ENCODE measurements around the gene NFIA. TPM values are rescaled to one million over a fixed set of nuclear protein-coding genes. Genes with fewer than 3 reads are reported as not detected.
"Not testable (repeated sequence)": the region's sequence is repeated elsewhere in the genome, so short reads cannot be mapped to it uniquely, and the experiment has no call there.

NFIA gene
- total RNA-seq, 1 experiment from 2014 or later = 4.6 TPM

DNA sequence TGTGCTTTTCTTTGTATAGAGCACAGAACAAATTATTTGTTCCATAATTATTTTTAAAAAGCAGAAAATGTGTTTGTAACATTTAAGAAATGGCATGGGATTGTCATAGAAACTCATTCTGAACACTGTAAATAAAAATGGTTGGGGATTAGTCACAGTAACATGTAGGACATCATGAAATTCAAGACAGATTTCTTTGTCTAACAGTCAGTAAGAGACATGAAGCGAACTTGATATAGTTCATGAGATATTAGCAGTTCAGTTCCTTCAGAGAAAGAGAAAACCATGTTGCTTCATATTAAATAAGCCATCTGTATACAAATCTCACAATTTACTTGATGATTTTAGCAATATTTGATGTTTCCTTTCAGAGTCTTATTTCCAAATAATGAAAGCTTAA lies 19.7 kb downstream of the NFIA start:
- DNase-seq (ENCODE audit: low read depth) = peak; percentile 29

DNA sequence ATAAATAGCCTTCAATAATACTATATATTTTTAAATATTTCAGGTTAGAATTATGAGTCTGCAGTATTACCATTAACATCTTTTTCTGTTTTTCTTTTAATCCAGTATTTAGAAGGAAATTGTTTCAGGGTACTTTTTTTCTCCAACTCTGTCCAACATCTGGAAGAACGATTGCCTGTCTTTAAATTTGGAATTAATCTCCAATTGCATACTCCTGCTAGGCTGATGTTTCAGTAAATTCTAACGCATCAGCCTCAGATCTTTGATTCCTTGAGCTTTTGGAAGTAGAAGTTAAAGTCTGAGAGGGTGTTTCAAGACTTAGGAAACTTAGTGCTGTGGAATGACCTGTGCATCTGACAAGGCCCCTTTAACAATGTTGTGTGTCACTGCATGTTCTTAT lies 20.3 kb downstream of the NFIA start:
- no peak for DNase-seq (ENCODE audit: low read depth)

DNA sequence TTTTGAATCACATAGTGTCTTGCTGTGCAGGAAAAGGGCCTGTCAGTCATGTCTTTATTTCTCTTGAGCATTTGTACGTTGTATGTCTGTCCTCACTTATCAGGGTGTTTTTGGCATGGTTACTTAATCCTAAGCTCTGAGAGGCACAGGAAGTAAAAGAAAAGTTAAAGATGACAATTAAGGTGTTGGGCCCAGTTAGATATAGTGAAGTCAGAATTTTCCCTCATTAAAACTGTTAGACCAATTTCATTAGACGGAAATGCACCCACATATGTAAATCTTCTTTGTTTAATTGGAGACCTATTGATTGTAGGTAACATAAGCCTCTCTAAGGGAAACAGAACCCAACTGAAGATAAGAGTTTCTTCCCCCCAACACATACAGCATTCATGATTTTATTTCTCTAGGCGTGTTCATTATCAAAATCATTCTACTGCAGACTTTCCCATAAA lies 21.9 kb downstream of the NFIA start:
- no peak for DNase-seq (ENCODE audit: low read depth)

DNA sequence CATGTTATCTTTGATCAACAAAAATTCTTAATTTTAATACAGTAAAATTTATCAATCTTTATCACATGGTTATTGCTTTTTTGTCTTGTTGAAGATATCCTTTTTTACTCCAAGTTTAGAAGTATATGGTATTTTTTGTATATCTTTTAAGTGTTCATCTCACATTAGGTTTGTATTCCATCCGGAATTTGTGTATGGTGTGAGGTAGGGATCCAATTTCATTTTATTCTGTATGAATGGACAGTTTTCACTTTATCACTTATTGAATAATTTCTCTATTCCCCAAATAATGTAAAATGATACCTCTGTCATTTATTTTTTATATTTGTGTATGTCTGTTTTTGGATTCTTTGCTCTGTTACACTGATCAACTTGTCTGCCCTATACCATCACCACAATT lies 25.3 kb downstream of the NFIA start:
- no peak for DNase-seq (ENCODE audit: low read depth)

DNA sequence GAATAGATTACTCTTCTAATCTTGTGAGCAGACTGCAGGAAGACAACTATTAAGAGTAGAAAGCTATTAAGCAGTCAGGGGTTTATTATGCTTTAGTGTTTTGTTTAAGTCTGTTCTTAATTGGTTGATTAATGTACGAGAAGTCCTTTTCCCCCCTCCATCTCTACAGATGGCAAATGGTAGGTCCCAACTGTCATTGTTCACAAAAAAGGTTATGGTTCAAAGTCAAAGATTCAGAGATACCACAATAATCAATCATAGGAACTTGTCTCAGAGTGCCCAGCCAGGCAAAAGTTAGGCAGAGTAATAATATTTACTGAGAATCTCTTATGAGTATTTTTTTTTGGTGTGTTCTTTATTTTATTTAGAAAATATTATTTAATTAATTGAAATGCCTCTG lies 26.8 kb downstream of the NFIA start:
- no peak for DNase-seq (ENCODE audit: low read depth)

DNA sequence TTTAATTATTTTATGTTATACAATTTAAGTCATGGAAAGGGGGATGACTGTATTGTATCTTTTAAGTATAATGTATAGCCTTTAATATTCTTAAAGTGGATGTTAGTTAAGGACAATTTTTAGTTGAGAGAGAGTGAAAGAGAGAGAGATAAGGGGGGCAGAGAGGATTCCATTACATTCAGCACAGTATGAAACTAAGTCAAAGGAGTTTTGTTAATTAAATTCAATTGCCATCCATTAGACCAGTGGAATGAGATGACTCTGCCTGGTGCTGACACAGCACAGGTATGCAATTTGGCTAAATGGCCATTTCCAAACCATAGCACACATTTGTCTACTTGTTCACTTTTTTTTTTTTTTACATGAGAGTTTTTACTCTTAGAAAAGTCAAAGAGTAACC lies 27.5 kb downstream of the NFIA start:
- DNase-seq (ENCODE audit: low read depth) = no peak

DNA sequence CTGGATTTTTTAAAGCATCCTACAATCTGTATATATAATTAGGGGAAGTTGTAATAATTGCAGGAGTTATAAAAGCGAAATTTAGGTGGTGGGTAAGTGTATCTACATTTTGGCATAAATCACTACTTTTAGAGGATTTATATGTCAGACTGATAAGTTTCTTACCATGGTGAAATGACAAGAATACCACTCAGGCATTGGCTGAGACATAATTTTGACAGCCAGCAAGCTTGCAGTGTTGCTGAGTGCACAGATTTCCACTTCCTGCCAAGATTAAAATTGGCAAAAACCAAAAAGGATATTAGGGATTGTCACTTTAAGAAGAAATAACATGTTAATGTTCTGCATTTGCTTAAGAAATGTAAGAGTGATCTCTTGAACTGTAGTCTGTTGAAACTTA lies 28.2 kb downstream of the NFIA start:
- DNase-seq (ENCODE audit: low read depth) = no peak

DNA sequence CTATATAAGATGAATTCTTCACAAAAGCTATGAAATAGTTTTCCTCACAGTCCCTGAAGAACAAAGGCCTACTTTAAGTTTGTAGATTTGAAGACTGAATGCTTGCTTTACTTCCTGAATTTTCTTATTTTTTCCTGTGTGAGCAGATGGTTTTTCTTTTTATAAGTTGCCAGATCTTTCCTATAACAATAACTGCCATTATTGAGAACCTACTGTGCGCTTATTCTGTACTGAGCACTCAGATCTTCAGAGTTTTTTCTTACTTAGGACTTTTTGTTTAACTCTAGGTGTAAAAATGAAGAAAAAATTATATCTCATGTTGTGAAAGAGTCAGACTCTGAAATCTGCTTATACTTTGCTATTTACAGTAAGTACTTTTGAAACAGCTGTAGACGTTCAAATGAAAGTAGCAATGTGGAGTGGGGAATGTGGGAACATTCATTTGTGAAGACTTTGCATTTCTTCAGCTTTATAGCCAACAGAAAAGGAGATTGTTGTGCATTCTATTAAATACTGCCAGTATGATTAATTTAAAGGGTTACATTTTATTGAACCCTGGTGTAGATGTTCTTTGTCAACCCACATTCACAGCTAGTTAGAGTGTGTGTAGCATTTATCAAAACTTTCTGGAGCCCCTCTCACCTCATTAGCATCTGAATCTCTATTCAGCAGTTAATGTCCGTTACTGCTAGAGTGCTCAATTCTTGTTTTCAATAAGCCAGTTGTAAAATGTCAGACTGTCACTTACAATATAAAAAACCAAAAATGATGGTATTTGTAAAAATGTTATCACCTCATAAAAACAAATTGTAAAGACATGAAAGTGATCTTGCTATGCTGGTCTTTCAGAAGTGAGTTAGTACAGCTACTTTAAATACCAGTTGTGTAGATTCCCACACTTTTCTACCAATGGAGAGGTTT lies 29.0 kb downstream of the NFIA start:
- DNase-seq (ENCODE audit: low read depth) = no peak

DNA sequence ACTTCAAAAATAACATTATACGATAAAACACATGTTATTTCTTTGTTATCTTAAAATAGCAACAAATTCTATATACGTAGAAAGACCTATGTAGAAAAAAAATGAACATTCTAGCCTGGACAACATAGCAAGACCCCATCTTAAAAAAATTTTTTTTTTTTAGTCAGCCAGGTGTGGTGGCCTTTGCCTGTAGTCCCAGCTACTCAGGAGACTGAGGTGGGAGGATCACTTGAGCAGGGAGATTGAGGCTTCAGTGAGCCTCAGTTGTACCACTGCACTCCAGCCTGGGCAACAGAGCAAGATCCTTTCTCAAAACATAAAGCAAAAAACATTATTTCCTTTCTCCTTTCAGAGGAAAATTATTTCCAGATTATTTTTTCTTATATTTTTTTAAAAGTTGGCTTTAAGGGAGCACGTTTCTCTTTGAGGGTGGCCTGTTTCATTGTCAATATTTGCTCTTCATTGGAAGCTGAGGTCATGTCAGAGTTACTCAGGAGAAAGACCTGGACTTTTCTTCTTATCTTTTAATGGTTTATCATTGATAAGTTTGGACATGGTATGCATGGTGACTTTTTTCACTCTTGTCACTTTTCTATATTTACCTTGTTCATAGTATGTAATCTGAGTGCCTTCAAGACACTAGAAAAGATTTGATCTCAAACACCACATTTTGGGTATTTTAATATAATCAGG lies 32.0 kb downstream of the NFIA start:
- DNase-seq (ENCODE audit: low read depth) = no peak

DNA sequence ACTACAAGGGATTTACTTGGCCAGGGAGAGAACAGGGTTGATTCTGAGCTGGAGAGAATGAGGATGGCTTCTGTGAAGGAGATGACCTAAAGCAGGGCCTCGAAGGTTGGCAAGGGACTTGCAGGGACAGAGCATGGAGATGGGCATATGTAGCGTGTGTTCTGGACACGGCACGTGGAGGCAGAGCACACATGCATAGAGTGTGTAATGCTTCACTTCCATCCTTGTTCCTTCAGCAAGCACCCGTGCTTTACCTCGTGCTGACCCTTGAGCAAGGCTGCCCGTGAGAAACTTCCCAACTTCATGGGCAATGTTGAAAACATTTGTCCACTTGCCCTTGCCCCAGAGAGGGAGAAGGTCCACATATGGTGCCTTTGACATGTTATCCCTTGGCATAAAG lies 33.1 kb downstream of the NFIA start:
- DNase-seq (ENCODE audit: low read depth) = no peak

DNA sequence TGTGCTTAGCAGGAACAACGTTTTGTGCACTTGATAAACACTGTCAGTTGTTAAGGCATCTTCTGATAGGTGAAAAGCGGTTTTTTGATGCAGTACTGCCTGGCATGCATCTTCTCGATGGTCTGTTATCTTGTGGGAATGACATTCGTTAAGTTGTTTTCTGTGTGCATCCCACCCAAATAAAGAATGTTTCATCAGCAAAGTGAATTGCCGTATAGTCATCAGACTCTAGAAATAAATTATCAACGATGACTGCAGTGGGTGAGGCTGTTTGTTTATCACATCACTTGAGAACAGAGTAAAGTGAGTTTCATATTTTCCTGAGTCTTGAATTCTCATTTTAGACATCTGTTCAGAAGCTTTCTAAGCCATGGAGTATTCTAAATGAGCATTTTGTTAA lies 34.1 kb downstream of the NFIA start:
- DNase-seq (ENCODE audit: low read depth) = no peak

DNA sequence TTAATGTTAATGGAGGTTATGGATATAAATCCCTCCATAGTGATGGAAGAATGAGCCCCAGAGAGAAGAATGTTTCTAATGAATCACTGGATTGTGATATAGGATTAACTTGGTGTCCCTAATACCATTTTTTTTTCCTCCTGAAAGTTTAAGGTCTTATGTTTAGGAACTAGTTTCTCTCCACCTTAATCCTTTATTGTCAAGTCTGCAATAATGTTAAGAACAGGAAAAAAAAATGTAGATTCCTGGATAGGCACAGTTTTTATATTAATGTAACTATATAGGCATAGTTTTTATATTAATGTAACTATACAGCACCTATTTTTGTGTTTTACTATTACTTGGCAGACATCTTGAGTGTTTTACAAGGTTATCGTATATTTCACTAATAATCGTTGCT lies 34.9 kb downstream of the NFIA start:
- no peak for DNase-seq (ENCODE audit: low read depth)

DNA sequence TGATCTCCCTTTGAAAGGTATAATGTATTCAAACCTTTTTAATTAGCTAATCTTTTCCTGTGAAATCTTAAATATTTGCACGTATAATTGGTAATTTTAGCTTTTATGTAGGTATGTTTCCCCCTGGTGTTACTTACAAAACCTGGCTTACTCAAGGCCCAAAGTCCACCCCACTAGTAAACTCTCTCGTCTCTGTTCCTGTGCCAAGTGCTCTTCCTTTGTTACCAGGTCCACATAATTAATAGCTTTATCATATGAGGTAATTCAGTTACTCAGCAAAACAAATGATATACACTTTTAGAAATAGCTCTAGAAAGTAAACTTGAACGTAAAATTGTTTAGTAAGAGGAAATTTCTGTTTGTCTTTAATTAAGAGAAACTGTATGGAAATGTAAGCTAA lies 36.7 kb downstream of the NFIA start:
- DNase-seq (ENCODE audit: low read depth) = no peak

DNA sequence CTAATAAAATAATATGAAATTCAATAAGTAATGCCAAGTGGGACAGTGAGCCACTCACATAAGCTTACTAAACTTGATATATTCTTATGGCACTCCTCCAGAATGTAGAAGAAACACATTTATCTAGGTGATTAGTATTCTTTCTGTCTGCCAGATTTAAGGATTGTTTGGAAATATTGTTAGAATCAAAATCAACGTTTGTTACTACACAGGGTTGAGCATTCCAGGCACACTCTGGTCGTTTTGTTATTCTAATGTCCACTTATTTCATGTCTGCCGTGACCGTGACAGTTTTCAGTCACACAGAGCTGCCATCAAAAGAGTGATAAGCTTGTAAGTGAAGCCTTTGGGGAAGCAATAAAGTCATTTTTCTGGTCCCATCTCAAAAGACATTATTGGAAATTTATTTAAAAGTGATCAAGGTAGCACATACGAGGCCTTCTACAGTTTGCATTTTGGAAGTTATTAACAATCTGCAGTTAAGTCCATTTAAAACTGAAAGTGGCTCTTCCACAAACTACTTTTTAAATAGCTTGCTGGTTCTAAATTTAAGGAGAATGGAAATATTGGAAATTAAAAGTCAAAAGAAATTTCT lies 38.0 kb downstream of the NFIA start:
- DNase-seq (ENCODE audit: low read depth) = no peak

DNA sequence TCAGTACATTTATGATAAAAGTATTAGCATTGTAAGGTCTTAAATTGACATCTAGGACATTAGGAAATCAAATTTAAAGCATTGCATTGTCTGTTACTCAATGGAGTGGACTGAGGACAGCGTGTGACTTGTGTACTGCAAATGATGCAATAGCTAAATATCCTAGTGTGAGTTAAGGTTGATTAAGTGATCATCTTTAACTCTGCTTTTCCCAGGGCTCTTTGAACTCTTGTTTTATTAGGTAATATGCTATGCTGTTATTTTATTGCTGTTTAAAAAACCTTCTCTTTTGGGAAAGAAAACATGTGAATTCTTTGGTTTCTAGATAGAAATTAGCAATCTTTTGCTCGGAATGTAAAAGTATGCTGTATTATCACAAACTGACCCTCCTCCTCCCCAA lies 38.6 kb downstream of the NFIA start:
- peak; percentile 22 for DNase-seq (ENCODE audit: low read depth)

DNA sequence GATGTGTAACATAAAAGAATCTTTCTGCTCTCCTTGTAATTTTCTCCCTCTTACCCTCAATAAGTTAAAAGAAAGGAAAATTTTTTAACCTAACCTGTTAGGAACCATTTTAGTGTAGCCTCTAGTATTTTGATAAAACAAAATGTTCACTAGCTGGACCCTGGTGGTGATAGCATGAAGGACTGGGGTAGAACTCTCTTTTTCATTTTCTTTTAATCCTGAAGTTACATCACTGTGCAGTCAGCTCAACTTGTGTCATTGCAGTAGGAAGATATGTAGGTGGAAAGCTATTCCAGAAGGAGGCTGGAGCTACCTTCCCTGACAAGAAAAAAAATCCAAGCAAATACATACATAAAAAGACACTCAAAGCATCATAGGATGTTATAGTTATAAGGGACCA lies 39.3 kb downstream of the NFIA start:
- DNase-seq (ENCODE audit: low read depth) = no peak

DNA sequence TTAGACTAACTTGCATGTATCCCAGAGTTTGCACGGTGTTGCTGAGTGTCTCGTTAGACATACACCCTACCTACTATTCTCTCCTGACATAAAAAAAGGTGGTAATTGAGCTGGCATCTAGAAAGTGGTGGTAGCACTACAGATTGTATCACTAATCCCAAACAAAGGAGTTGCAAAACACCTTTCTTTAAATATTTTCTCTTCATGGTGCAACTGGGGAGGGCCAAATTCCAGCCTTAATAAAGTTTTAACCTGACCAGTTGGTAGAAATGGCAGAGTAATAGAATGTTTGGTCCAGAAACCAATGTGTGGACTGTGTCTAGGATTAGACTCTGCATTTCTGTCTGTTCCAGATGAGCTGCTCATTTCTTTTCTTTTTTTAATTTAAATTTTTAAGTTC lies 40.0 kb downstream of the NFIA start:
- DNase-seq (ENCODE audit: low read depth) = no peak

DNA sequence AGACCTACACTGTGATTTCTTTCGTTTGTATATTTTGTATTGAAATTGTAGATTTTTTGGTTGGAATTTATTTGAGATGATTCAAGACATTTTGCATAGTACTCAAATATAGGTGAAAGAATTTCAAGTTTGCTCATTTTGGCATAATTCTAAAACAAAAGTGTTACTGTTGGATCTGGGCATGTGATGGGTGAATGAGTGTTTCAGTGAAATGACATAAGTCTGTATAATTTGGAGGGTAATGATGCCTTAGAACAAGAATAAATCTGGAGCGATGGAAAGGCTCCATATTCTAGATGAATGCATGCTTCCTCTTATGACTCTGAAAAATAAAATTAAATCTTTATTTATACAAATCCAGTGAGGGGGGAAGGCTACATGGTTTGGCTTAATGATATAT lies 41.0 kb downstream of the NFIA start:
- DNase-seq (ENCODE audit: low read depth) = no peak

DNA sequence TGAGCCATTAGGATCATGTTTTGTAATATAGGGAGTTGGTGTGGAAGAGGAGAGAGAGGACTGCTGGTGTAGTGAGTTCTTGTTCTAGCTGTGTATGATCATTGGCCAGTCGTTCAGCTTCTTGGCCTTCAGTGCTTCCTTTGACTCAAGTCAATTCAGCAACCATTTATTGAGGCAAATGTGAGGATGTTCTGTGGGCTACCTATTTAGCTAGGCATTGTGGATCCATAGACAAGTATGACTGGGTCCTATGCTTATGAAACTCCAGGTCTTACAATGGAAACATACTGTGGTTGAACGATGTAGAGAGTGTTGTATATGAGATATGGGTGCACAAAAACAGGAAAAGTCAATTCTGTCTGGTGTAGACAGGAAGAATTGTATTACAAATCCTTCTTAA lies 41.7 kb downstream of the NFIA start:
- no peak for DNase-seq (ENCODE audit: low read depth)

DNA sequence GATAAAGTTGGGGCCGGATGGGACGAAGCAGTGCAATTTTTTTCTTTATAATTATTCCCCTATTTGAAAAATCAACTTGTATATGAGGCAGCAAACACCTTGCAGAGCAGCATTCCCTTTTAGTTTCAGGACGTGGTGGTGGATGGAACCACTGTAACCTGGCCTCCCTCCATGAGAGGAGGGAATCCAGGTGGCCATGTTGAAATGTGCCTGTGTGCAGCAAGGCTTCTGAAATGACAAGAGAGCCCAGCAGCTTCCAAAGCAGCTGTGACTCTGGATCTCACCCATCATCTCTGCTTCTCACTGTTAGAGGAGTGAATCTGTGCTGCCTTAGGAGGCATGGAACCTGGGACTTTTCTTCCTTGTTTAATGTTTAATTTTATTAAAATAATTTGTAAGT lies 42.3 kb downstream of the NFIA start:
- no peak for DNase-seq (ENCODE audit: low read depth)

DNA sequence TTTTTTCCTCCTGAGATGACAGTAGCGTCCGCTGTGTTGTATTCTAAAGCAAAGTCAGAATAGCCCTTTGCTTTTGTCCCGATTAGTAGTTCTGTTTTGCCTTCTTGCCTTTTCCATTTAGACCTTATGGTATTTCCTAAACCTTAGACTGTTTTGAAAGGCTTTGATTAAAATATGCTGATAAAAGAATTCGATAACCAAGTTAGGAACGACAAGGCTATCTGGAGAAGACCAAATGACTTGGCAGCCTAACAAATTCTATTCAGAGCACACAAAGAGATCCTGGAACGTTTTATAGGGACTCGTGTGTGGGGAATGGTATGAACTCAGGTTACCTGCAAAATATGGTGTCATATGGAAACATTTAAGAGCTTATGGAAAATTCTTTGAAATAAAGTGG lies 42.9 kb downstream of the NFIA start:
- no peak for DNase-seq (ENCODE audit: low read depth)

DNA sequence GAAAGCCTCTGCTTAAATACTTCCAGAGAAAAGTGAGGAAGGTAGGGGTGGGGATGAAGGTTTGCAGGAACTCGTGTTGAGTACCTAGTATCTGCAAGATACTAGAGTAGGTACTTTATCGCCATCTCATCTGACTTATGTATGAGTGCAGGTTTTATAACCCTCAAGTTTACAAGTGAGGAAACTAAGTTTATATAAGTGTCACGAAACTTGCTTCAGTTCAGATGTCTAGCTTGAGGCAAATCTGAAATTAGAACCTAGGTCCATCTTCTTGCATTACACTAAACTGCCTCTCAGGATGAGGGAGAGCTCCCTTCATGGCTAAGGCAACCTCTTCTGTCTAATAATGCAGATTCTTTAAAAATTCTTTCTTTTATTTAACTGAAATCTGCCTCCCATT lies 43.5 kb downstream of the NFIA start:
- DNase-seq (ENCODE audit: low read depth) = no peak

DNA sequence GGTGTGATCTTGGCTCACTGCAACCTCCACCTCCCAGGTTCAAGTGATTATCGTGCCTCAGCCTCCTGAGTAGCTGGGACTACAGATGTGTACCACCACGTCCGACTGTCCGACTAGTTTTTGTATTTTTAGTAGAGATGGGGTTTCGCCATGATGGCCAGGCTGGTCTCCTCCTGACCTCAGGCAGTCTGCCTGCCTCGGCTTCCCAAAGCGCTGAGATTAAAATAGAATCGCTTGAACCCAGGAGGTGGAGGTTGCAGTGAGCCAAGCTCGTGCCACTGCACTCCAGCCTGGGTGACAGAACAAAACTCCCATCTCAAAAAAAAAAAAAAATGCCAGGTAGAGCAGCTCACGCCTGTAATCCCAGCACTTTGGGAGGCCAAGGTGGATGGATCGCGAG lies 44.5 kb downstream of the NFIA start:
- DNase-seq (ENCODE audit: low read depth) = not testable (repeated sequence)
